NCI-H82 treated with DMSO at 0.1 percent for 48 hours (cell line): ENCODE results near the gene CHRNA4.
"Not testable (repeated sequence)": the region's sequence is repeated elsewhere in the genome, so short reads cannot be mapped to it uniquely, and the experiment has no call there.

ENCODE experiments used
- DNase-seq: peaks from one replicate; lab custom pipeline; 2025; ENCODE audit not compliant: unreplicated experiment; lab: John Stamatoyannopoulos, UW

Gene CHRNA4

GRCh38 chr20:63398744-63399514, 37.8 kb upstream of the CHRNA4 start:
- DNase-seq, result no peak

GRCh38 chr20:63397946-63398450, 36.8 kb upstream of the CHRNA4 start:
- no peak for DNase-seq

GRCh38 chr20:63397155-63397843, 36.1 kb upstream of the CHRNA4 start:
- no peak for DNase-seq

GRCh38 chr20:63396300-63396699, 35.2 kb upstream of the CHRNA4 start:
- no peak for DNase-seq

- no peak for DNase-seq
These were observed 34.6 kb upstream of the CHRNA4 start for GRCh38 chr20:63395723-63396122.

GRCh38 chr20:63394920-63395455, 33.8 kb upstream of the CHRNA4 start:
- no peak for DNase-seq

GRCh38 chr20:63394069-63394919, 33.1 kb upstream of the CHRNA4 start:
- no peak for DNase-seq

- DNase-seq, result no peak
These were observed 32.4 kb upstream of the CHRNA4 start for GRCh38 chr20:63393566-63393965.

GRCh38 chr20:63392465-63393365, 31.6 kb upstream of the CHRNA4 start:
- no peak for DNase-seq

GRCh38 chr20:63387917-63388316, 26.8 kb upstream of the CHRNA4 start:
- no peak for DNase-seq

- DNase-seq, result no peak
These were observed 26.2 kb upstream of the CHRNA4 start for GRCh38 chr20:63387393-63387792.

GRCh38 chr20:63386491-63386890, 25.3 kb upstream of the CHRNA4 start:
- no peak for DNase-seq

GRCh38 chr20:63385819-63386218, 24.7 kb upstream of the CHRNA4 start:
- no peak for DNase-seq

- DNase-seq, result no peak
These were observed 23.2 kb upstream of the CHRNA4 start for GRCh38 chr20:63384336-63384735.

GRCh38 chr20:63383556-63383955, 22.4 kb upstream of the CHRNA4 start:
- DNase-seq, result no peak

- DNase-seq, result no peak
These were observed 21.6 kb upstream of the CHRNA4 start for GRCh38 chr20:63382551-63383300.

- no peak for DNase-seq
These were observed 20.8 kb upstream of the CHRNA4 start for GRCh38 chr20:63381781-63382431.

- DNase-seq, result no peak
These were observed 19.3 kb upstream of the CHRNA4 start for GRCh38 chr20:63380346-63380870.

GRCh38 chr20:63379872-63380271, 18.7 kb upstream of the CHRNA4 start:
- DNase-seq, result not testable (repeated sequence)
